Mesodermal cell (in vitro differentiated cells): ENCODE data around the gene ABCB11.

Experiments
- H3K27ac ChIP-seq: 2 replicates; pipeline ENCODE4 v1.7.0; 2013; ENCODE audit warnings: mild to moderate bottlenecking, low read depth, low read length, moderate library complexity; ENCODE audit not compliant: severe bottlenecking
- H3K36me3 ChIP-seq: 2 replicates; pipeline ENCODE4 v1.7.1; 2013; ENCODE audit warnings: mild to moderate bottlenecking, low read length, moderate library complexity; ENCODE audit not compliant: control insufficient read depth, insufficient read depth
- H3K4me1 ChIP-seq: one replicate; pipeline ENCODE4 v1.7.1; 2013; ENCODE audit warnings: mild to moderate bottlenecking, low read length; ENCODE audit not compliant: insufficient read depth, control insufficient read depth, poor library complexity, severe bottlenecking
- H3K4me3 ChIP-seq: 2 replicates; pipeline ENCODE4 v1.7.0; 2013; ENCODE audit warnings: low read length, control low read depth, mild to moderate bottlenecking; ENCODE audit not compliant: insufficient read depth, poor library complexity, severe bottlenecking; ENCODE audit errors: extremely low read depth
- H3K9me3 ChIP-seq: 2 replicates; pipeline ENCODE4 v1.7.1; 2013; ENCODE audit warnings: mild to moderate bottlenecking, low read length, moderate library complexity; ENCODE audit not compliant: control insufficient read depth
- WGBS, 2 experiments: methylation state at CpG; one replicate each; pipeline ENCODE4 v1.1.5; 2013; ENCODE audit warnings: missing lambda C conversion rate in 2 of 2; ENCODE audit not compliant: insufficient coverage in 2 of 2; 5-methylcytosine and 5-hydroxymethylcytosine counted together

Gene ABCB11

GRCh38 chr2:168930242-168930641 lies 100.9 kb downstream of the ABCB11 start:
- WGBS, 2 experiments = 86% methylated on average over 1 of the region's 1 CpG; no CpG with 5 or more reads in 1 of the 2 experiments
- no peak overlapping the region for H3K27ac ChIP-seq

GRCh38 chr2:168929031-168929430 lies 102.1 kb downstream of the ABCB11 start:
- Histone ChIP-seq H3K36me3 (no peaks in the 10 kb centered on the region), H3K27ac (no peak overlapping the region), H3K4me3 (no peak overlapping the region), H3K4me1 (no peaks in the 10 kb centered on the region), H3K9me3 (no peaks in the 10 kb centered on the region)
- WGBS, 2 experiments = 75 to 94% methylated on average over 1 to 3 of the region's 3 CpGs

More at GRCh38 chr2:168930242-168930641, 100.9 kb downstream of the ABCB11 start:
- no peaks in the 10 kb centered on the region for H3K9me3 ChIP-seq
- no peaks in the 10 kb centered on the region for H3K36me3 ChIP-seq
- no peaks in the 10 kb centered on the region for H3K4me1 ChIP-seq
- no peak overlapping the region for H3K4me3 ChIP-seq

GRCh38 chr2:168928113-168928831 lies 102.9 kb downstream of the ABCB11 start:
- H3K27ac ChIP-seq = no peak overlapping the region
- no peaks in the 10 kb centered on the region for H3K9me3 ChIP-seq
- no peaks in the 10 kb centered on the region for H3K4me1 ChIP-seq
- no peak overlapping the region for H3K4me3 ChIP-seq
- no peaks in the 10 kb centered on the region for H3K36me3 ChIP-seq
- WGBS, 2 experiments = 93 to 100% methylated on average over 2 of the region's 3 CpGs

DNA sequence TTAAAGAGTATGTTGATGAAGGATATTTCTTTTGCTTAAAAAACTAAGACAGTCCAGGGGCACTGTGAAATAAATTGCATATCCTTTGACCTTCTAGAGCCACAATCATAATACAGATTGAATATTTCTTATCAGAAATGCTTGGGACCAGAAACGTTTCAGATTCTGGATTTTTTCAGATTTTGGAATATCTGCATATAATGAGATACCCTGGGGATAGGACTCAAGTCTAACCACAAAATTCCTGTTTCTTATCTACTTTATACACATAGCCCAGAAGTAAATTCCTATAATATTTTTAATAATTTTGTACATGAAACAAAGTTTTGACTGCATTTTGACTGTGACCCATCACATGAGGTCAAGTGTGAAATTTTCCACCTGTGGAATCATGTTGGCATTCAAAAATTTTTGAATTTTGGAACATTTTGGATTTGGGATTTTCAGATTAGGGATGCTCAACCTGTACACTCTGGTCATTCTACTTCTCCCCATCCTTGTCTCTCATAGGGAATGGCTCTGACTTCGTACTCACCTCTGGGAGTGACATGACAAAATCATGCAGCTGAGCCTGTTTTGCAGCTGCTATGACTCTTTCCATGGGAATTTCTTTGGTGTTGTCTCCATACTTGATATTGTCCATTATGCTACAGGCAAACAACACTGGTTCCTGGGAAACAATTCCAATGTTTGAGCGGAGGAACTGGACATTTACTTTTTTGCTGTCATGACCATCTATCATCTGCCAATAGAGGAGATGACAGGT lies 104.3 kb downstream of the ABCB11 start:
- H3K27ac ChIP-seq = no peak overlapping the region
- WGBS, 2 experiments = 38 to 100% methylated on average over 1 to 2 of the region's 3 CpGs
- no peaks in the 10 kb centered on the region for H3K4me1 ChIP-seq
- H3K36me3 ChIP-seq = no peaks in the 10 kb centered on the region
- no peak overlapping the region for H3K4me3 ChIP-seq
- no peaks in the 10 kb centered on the region for H3K9me3 ChIP-seq

DNA sequence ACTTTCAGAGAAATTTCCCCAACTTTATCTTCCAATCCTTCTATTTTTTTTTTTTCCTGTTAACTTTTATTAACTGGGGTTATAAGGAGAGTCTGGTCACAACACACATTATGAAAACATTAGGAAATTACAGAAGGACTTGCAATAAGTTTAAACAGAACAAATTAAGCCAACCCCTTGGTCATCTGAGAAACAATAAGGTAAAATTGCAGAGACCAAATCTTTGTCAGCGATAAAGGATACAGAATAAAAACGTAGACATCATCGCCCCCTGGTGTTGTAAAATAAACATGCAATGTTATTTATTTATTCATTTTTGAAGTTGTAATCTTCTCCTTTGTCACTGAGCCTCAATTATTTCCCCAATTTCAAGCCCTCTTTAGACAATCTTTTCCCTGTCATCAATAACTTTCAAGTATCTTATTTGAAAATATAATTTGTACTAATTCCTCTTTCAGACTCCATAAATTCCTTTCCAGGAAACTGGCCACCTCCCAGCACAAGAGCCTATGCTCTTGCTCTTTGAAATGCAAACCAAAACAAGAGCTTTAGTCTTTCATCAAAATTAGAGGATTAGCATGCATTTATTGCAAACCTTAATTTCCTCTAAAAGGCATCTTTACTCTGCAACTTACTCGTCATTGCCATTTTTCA lies 110.5 kb downstream of the ABCB11 start:
- no peaks in the 10 kb centered on the region for H3K4me1 ChIP-seq
- H3K4me3 ChIP-seq = no peak overlapping the region
- H3K9me3 ChIP-seq = no peaks in the 10 kb centered on the region
- no peaks in the 10 kb centered on the region for H3K36me3 ChIP-seq
- no peak overlapping the region for H3K27ac ChIP-seq
- 67 to 83% methylated on average over 1 of the region's 4 CpGs for WGBS, 2 experiments

DNA sequence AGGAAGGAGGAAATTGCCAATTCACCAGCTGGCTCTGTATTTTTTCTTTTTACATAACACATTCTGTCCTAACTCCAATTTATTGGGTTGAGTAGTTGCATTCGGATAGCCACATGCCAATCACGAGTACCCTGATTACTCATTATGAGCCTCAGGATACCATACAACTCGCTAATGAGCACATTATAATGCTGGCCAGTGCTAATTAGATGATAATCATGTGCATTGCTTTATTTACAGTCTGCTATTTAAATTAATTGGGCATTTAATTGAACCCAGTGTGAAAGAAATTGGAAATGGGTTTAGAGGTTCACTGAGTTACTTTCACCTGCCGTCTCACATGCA lies 114.8 kb downstream of the ABCB11 start:
- WGBS, 2 experiments = 100% methylated on average over 1 of the region's 4 CpGs
- H3K27ac ChIP-seq = no peak overlapping the region
- H3K36me3 ChIP-seq = no peaks in the 10 kb centered on the region
- no peak overlapping the region for H3K4me3 ChIP-seq
- no peaks in the 10 kb centered on the region for H3K9me3 ChIP-seq
- no peaks in the 10 kb centered on the region for H3K4me1 ChIP-seq

DNA sequence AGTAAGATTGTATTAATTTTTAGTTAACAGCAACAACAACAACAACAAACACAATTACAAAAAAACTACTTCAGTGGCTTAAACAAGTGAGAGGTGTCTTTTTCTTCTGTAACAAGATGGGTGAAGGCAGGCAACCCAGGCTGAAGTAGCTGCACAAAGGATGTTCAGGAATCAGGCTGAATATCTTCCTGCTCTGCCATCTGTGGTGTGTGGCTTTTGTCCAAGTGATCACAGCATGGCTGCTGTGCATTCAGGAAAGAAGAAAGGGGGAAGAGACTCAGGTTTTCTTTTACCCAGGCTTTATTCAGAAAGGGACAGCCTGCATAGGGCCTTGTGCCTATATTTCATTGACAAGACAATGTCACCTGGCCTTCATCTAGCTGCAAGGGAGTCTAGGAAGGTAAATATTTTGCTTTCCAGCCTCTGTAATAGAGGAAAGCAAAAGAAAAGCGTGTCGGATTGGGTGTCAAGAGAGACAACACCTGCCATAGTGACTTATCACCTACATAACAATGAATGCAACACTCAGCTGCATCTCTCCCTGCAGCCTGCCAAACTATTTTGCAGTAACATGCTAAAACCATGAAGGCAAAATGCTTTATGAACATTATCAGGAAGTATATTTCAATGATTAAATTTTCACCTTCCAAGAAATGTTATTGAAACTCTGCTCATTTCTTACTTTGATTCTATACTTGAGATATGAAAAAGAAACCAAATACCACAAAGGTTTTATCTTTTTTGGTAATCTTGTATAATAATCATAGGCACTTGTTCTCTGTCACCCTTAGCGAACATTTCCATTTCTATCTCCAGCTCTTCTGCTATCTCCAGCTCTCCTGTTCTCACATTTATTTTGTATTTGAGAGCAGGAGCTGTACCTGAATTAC lies 115.4 kb downstream of the ABCB11 start:
- no peak overlapping the region for H3K27ac ChIP-seq
- WGBS, 2 experiments = no CpG with 5 or more reads among the region's 3 CpGs

GRCh38 chr2:168913495-168913894 lies 117.6 kb downstream of the ABCB11 start:
- WGBS, 2 experiments = 87 to 97% methylated on average over 3 to 4 of the region's 4 CpGs
- H3K27ac ChIP-seq = no peak overlapping the region
- H3K4me3 ChIP-seq = no peak overlapping the region
- no peaks in the 10 kb centered on the region for H3K4me1 ChIP-seq
- H3K36me3 ChIP-seq = no peaks in the 10 kb centered on the region
- H3K9me3 ChIP-seq = no peaks in the 10 kb centered on the region

More for the DNA sequence above, 115.4 kb downstream of the ABCB11 start:
- Histone ChIP-seq H3K4me3 (no peak overlapping the region), H3K36me3 (no peaks in the 10 kb centered on the region), H3K4me1 (no peaks in the 10 kb centered on the region), H3K9me3 (no peaks in the 10 kb centered on the region)

DNA sequence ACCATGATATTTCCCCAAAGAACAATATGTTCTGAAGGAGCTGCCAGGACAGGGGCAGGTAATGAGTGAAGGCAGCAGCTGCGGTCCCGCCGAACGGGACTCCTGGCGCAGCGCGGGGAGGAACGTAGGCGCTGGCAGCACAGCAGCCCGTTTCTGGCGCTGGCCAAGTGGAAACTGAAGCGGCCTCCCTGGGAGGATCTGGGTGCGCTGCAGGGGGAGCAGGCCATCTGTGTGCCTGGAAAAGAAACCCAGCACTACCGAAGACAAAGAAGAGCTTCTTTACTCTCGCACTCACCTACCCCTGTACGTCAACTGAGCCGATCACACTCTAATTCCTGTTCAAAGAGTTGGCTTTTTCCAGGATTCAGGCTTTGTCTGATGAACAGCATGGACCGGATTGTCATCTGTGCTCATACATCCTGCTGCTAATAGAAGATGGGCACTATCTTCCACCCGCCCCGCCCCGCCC lies 118.2 kb downstream of the ABCB11 start:
- H3K36me3 ChIP-seq = no peaks in the 10 kb centered on the region

GRCh38 chr2:168912466-168912865 lies 118.7 kb downstream of the ABCB11 start:
- Histone ChIP-seq H3K27ac (no peak overlapping the region), H3K4me1 (no peaks in the 10 kb centered on the region), H3K4me3 (no peak overlapping the region), H3K9me3 (no peaks in the 10 kb centered on the region), H3K36me3 (no peaks in the 10 kb centered on the region)
- WGBS, 2 experiments = 88 to 89% methylated on average over 4 of the region's 6 CpGs

More for the DNA sequence above, 118.2 kb downstream of the ABCB11 start:
- no peaks in the 10 kb centered on the region for H3K9me3 ChIP-seq
- no peak overlapping the region for H3K27ac ChIP-seq
- H3K4me1 ChIP-seq = no peaks in the 10 kb centered on the region
- no peak overlapping the region for H3K4me3 ChIP-seq
- 50 to 63% methylated on average over 17 to 18 of the region's 21 CpGs for WGBS, 2 experiments
